HEK293T (cell line): ENCODE results near the gene UBR1.
A peak's percentile ranks its signal among the peaks of the same experiment; 100 is the strongest.

ENCODE experiments used
- CTCF ChIA-PET: fragments of 350-600 bp; formaldehyde crosslinking; extraction: SDS; loops from one replicate; lab custom pipeline; 2021; ENCODE audit warnings: antibody characterized with exemption, inconsistent platforms; lab: Yijun Ruan, JAX
- POLR2A ChIA-PET: fragments of 350-600 bp; formaldehyde crosslinking; extraction: SDS; loops from one replicate; lab custom pipeline; 2020; ENCODE audit warnings: antibody characterized with exemption, inconsistent platforms; lab: Yijun Ruan, JAX
- DNase-seq: peaks from one replicate; pipeline ENCODE4 v3.0.0; 2012; ENCODE audit warnings: mixed read lengths; ENCODE audit errors: extremely low spot score
- ARNT ChIP-seq: fragments of 450-650 bp; IDR thresholded peaks from 2 replicates; pipeline ENCODE4 v1.6.1; 2017; ENCODE audit warnings: mild to moderate bottlenecking
- BHLHE40 ChIP-seq: fragments of 450-650 bp; IDR thresholded peaks from 2 replicates; pipeline ENCODE4 v1.6.1; 2016; ENCODE audit warnings: mild to moderate bottlenecking, moderate library complexity, borderline replicate concordance
- CTBP1 ChIP-seq: fragments of 450-650 bp; IDR thresholded peaks from 2 replicates; pipeline ENCODE4 v1.6.1; 2016; ENCODE audit warnings: borderline replicate concordance
- ELF4 ChIP-seq: fragments of 450-650 bp; IDR thresholded peaks from 2 replicates; pipeline ENCODE4 v1.6.1; 2017; ENCODE audit warnings: antibody characterized with exemption
- FOXA1 ChIP-seq: fragments of 450-650 bp; IDR thresholded peaks from 2 replicates; pipeline ENCODE4 v1.6.1; 2016; ENCODE audit warnings: mild to moderate bottlenecking
- FOXK2 ChIP-seq: fragments of 450-650 bp; IDR thresholded peaks from 2 replicates; pipeline ENCODE4 v1.6.1; 2016; ENCODE audit warnings: mild to moderate bottlenecking
- FOXM1 ChIP-seq: fragments of 450-650 bp; IDR thresholded peaks from 2 replicates; pipeline ENCODE4 v1.6.1; 2017; ENCODE audit warnings: mild to moderate bottlenecking, borderline replicate concordance
- HDGF ChIP-seq: fragments of 450-650 bp; IDR thresholded peaks from 2 replicates; pipeline ENCODE4 v1.6.1; 2017; ENCODE audit warnings: antibody characterized with exemption, borderline replicate concordance
- L3MBTL2 ChIP-seq: fragments of 450-650 bp; conservative IDR thresholded peaks from 2 replicates; pipeline ENCODE4 v1.6.1; 2016; ENCODE audit warnings: mild to moderate bottlenecking
- LEF1 ChIP-seq: fragments of 450-650 bp; IDR thresholded peaks from 2 replicates; pipeline ENCODE4 v1.6.1; 2017; ENCODE audit warnings: mild to moderate bottlenecking, borderline replicate concordance
- NFRKB ChIP-seq: fragments of 450-650 bp; IDR thresholded peaks from 2 replicates; pipeline ENCODE4 v1.6.1; 2016; ENCODE audit warnings: mild to moderate bottlenecking, moderate library complexity
- PKNOX1 ChIP-seq: fragments of 450-650 bp; IDR thresholded peaks from 2 replicates; pipeline ENCODE4 v1.6.1; 2016
- SP1 ChIP-seq: fragments of 450-650 bp; IDR thresholded peaks from 2 replicates; pipeline ENCODE4 v1.6.1; 2017
- SUZ12 ChIP-seq: fragments of 450-650 bp; IDR thresholded peaks from 2 replicates; pipeline ENCODE4 v1.6.1; 2016; ENCODE audit warnings: mild to moderate bottlenecking
- TARDBP ChIP-seq: fragments of 450-650 bp; IDR thresholded peaks from 2 replicates; pipeline ENCODE4 v1.6.1; 2016
- ZNF384 ChIP-seq: fragments of 450-650 bp; IDR thresholded peaks from 2 replicates; pipeline ENCODE4 v1.6.1; 2016

Gene UBR1

GRCh38 chr15:42929306-42929848 lies 176.5 kb downstream of the UBR1 start:
- TF ChIP-seq ARNT = no peak
- ChIA-PET POLR2A (no interaction called here), CTCF (interaction anchor here (0.9 kb wide), 1 partner anchor 128 kb away, joined by 4 read pairs; no protein-coding TSS in a partner anchor)
- no peak for DNase-seq

GRCh38 chr15:42921342-42921731 lies 184.5 kb downstream of the UBR1 start:
- POLR2A ChIA-PET = no interaction called here

GRCh38 chr15:42920519-42921341 lies 185.1 kb downstream of the UBR1 start, which contains the start of gene TTBK2:
Gene TTBK2, minus strand, starts transcription at chr15:42920778. Its CDS starts 42,161 bp downstream, at chr15:42878617.
- DNase-seq = peak; percentile 87
- POLR2A ChIA-PET = interaction anchor here (0.6 kb wide), 1 partner anchor 9 kb away, joined by 4 read pairs; no protein-coding TSS in a partner anchor
- TF ChIP-seq SP1 = peak; percentile 43; the same call in 1 of the 2 replicates
- TF ChIP-seq PKNOX1 = peak; percentile 99
- TF ChIP-seq FOXK2 = no peak
- no peak for TF ChIP-seq LEF1
- CTCF ChIA-PET = no interaction called here

More at GRCh38 chr15:42921342-42921731, 184.5 kb downstream of the UBR1 start:
- CTCF ChIA-PET = no interaction called here
- TF ChIP-seq SP1 (no peak), PKNOX1 (no peak), ZNF384 (no peak), LEF1 (no peak), NFRKB (no peak)
- DNase-seq = no peak

DNA sequence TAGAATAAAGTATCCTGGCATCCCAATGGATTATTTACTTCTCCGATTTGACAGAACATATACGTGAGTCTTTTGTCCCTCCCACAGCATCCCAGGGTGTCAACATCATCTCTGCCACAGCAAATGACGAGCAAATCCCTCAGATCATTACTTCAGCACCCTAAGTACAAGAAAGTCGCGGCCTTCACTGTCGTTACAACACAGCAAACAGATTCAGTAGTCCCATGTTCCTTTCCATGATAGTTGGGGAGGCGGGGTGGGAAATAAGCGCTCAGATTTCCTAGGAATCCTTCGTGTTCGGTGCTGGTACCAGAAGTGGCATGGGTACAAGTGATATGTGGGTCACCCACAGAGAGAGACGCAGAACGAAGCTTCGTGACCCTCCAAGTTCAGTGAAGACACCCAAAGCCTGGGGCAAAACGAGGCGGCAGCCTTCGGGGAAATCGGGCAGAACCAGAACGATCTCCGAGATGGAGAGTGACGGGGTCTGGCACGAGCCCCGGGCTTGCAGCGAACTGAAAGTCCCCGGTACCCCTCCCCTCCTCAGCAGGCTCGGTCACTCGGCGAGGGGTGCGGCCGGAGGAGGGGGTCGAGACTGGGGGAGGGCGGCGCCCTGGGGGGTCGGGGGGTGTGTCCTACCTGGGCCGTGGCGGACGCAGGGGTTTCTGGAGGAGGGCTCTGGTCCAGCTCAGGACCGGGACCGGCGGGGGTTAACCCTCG lies 185.9 kb downstream of the UBR1 start:
- DNase-seq = peak; percentile 19
- ChIA-PET CTCF (no interaction called here), POLR2A (interaction anchor here (0.6 kb wide), 1 partner anchor 8 kb away, joined by 4 read pairs; no protein-coding TSS in a partner anchor)
- TF ChIP-seq L3MBTL2 = no peak
- TF ChIP-seq ARNT = no peak
- no peak for TF ChIP-seq ELF4

DNA sequence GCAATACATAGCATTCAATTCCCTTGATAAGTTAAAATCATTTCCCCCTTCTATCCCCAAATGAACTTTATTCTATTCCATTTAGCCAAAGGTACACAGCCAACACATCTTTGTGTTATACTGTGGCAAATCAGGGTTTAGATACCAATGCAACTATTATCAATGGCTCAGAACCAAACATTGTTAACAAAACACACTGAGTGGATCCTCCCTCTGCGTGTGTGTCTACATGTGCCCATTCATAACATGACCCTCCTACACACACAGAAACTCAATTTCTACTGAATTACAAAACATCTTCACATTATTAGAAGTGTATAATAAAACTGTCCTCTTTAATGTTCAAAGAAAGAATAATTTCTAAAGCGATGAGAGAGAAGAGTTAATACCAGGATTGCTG lies 186.5 kb downstream of the UBR1 start:
- TF ChIP-seq LEF1 (no peak), ARNT (no peak), L3MBTL2 (no peak), FOXA1 (no peak), PKNOX1 (no peak), TARDBP (no peak), FOXK2 (no peak), BHLHE40 (no peak), CTBP1 (no peak), NFRKB (no peak), SUZ12 (no peak)
- DNase-seq = no peak
- POLR2A ChIA-PET = no interaction called here
- CTCF ChIA-PET = no interaction called here

- no peak for TF ChIP-seq FOXM1
- TF ChIP-seq FOXA1 = no peak
- no peak for TF ChIP-seq LEF1
- TF ChIP-seq FOXK2 = no peak
- no peak for TF ChIP-seq ZNF384
- no peak for DNase-seq
- POLR2A ChIA-PET = no interaction called here
- CTCF ChIA-PET = no interaction called here
Observed at GRCh38 chr15:42918047-42918446, 187.8 kb downstream of the UBR1 start.

DNA sequence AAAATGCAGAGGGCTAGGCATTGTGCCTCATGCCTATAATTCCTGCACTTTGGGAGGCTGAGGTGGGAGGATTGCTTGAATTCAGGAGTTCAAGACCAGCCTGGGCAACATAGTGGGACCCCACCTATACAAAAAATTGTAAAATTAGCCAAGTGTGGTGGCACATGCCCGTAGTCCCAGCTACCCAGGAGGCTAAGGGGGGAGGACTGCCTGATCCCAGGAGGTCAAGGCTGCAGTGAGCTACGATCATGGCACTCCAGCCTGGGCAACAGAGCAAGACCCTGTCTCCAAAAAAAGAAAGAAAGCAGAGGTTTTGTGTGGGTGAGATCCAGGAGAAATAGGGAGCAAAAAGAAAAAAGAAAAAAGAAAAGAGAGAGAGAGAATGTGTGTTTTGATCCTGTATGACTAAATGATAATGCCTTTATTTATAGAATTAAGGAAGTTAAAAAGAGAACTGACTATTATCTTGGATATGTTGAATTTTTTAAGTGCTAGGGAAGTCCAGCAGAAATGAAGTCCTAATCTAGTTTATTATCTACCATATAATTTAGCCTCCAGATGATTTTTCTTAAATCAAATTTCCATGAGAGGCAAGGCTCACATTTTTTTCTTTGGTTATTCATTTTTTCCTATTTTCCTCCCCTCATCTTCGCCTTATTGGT lies 190.1 kb downstream of the UBR1 start:
- ChIA-PET CTCF (interaction anchor here (0.6 kb wide), 1 partner anchor 179 kb away, joined by 3 read pairs; the partner anchor contains the start of gene CDAN1), POLR2A (no interaction called here)
- DNase-seq = no peak
- TF ChIP-seq TARDBP (no peak), ZNF384 (no peak), ARNT (no peak), ELF4 (no peak), HDGF (no peak), FOXM1 (no peak), LEF1 (no peak), FOXK2 (no peak), NFRKB (no peak), PKNOX1 (no peak), FOXA1 (no peak), SP1 (no peak), BHLHE40 (no peak)
